Hepatocyte (in vitro differentiated cells): ENCODE measurements around the gene POU2F1.

Experiments used
- EZH2 ChIP-seq: fragments of 200-600 bp; sonication (generic); IDR thresholded peaks from 2 replicates; pipeline ENCODE4 v1.6.1; 2016; ENCODE audit warnings: antibody characterized with exemption, mild to moderate bottlenecking, borderline replicate concordance
- EZH2phosphoT487 ChIP-seq: fragments of 200-600 bp; sonication (generic); IDR thresholded peaks from one replicate; pipeline ENCODE4 v1.6.1; 2018; ENCODE audit warnings: antibody characterized with exemption, mild to moderate bottlenecking, low read depth, moderate library complexity; ENCODE audit not compliant: unreplicated experiment, severe bottlenecking
- TF ChIP-seq, protein P1 (sequence below): fragments of 200-600 bp; sonication (generic); IDR thresholded peaks from 2 replicates; pipeline ENCODE4 v1.5.1; 2016; ENCODE audit warnings: antibody characterized with exemption, mild to moderate bottlenecking; ENCODE audit not compliant: poor library complexity

DNA sequence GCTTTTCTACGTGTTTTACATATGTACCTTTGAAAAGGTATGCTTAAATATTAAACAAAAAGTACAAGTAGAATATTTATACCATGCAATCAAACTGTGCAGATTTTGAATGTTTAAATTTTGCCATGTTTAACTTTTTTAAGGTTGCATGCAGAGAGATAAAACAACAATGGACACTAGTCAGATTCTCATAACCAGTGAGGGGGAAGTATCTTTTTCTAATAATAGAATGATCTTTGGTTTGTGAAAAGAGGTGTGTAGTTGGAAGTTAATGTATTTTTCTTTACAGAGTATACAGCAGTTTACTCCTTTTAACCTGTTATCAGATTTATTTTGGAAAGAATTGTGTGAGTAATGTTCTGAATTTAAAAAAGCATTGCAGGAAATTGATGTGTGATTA lies 27.1 kb downstream of the POU2F1 start:
- TF ChIP-seq EZH2, result no peak
- TF ChIP-seq, protein P1, sequence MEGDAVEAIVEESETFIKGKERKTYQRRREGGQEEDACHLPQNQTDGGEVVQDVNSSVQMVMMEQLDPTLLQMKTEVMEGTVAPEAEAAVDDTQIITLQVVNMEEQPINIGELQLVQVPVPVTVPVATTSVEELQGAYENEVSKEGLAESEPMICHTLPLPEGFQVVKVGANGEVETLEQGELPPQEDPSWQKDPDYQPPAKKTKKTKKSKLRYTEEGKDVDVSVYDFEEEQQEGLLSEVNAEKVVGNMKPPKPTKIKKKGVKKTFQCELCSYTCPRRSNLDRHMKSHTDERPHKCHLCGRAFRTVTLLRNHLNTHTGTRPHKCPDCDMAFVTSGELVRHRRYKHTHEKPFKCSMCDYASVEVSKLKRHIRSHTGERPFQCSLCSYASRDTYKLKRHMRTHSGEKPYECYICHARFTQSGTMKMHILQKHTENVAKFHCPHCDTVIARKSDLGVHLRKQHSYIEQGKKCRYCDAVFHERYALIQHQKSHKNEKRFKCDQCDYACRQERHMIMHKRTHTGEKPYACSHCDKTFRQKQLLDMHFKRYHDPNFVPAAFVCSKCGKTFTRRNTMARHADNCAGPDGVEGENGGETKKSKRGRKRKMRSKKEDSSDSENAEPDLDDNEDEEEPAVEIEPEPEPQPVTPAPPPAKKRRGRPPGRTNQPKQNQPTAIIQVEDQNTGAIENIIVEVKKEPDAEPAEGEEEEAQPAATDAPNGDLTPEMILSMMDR, result no peak
- no peak for TF ChIP-seq EZH2phosphoT487
